SK-N-SH (cell line): ENCODE measurements around the gene PRSS1. TPM values are rescaled to one million over a fixed set of nuclear protein-coding genes. Genes with fewer than 3 reads are reported as not detected.

Experiments
- CTCF ChIA-PET: fragments of 300-600, 350-600 bp; formaldehyde crosslinking; extraction: SDS; loops from one replicate; lab custom pipeline; 2021; lab: Yijun Ruan, JAX
- POLR2A ChIA-PET: fragments of 350-600 bp; sonication (Branson Sonifier 250); formaldehyde crosslinking; extraction: SDS; loops from one replicate; lab custom pipeline; 2020; ENCODE audit warnings: antibody characterized with exemption, inconsistent platforms; lab: Yijun Ruan, JAX
- DNase-seq: peaks from one replicate; pipeline ENCODE4 v3.0.0; 2012
- H2AFZ ChIP-seq: fragments of 200-600 bp; sonication (generic); 2 replicates; pipeline ENCODE4 v1.8.1; 2016; ENCODE audit warnings: antibody characterized with exemption, mild to moderate bottlenecking, low read depth
- H3F3A ChIP-seq: fragments of 200-600 bp; sonication (generic); replicated peaks from 2 replicates; pipeline ENCODE3; 2016; ENCODE audit warnings: antibody characterized with exemption, mild to moderate bottlenecking; ENCODE audit not compliant: insufficient read depth
- H3K27ac ChIP-seq, 2 experiments: fragments of 200-500 bp in 1 of 2; fragments of 200-600 bp in 1 of 2; sonication (Bioruptor generic) in 1 of 2; sonication (generic), shearing (Covaris generic) in 1 of 2; 2 replicates each; pipeline versions ENCODE4 v1.5.1 to v1.6.1; 2014 to 2016; ENCODE audit warnings: low read depth in 2 of 2, inconsistent platforms in 1 of 2, low read length in 1 of 2, mild to moderate bottlenecking in 1 of 2, mixed read lengths in 1 of 2
- H3K27me3 ChIP-seq: fragments of 200-600 bp; sonication (generic), shearing (Covaris generic); 2 replicates; pipeline ENCODE4 v1.6.1; 2016; ENCODE audit warnings: mixed run types; ENCODE audit not compliant: insufficient read depth
- H3K36me3 ChIP-seq, 2 experiments: fragments of 200-500 bp in 1 of 2; fragments of 200-600 bp in 1 of 2; sonication (Bioruptor generic) in 1 of 2; sonication (generic) in 1 of 2; replicated peaks in 1 of 2; 2 replicates each; pipeline versions ENCODE3 to v1.5.1; 2014 to 2016; ENCODE audit warnings: low read length in 1 of 2, mild to moderate bottlenecking in 1 of 2; ENCODE audit not compliant: insufficient read depth in 2 of 2, control insufficient read depth in 1 of 2
- H3K4me1 ChIP-seq, 2 experiments: fragments of 200-500 bp in 1 of 2; fragments of 200-600 bp in 1 of 2; sonication (Bioruptor generic) in 1 of 2; sonication (generic), shearing (Covaris generic) in 1 of 2; 2 replicates each; pipeline versions ENCODE4 v1.5.1 to v1.6.1; 2014 to 2016; ENCODE audit warnings: low read depth in 1 of 2, low read length in 1 of 2, mixed run types in 1 of 2; ENCODE audit not compliant: insufficient read depth in 2 of 2, control insufficient read depth in 1 of 2
- H3K4me2 ChIP-seq: fragments of 200-600 bp; sonication (generic), shearing (Covaris generic); 2 replicates; pipeline ENCODE4 v1.6.1; 2017; ENCODE audit warnings: mixed run types
- H3K4me3 ChIP-seq, 2 experiments: fragments of 200-500 bp in 1 of 2; fragments of 200-600 bp in 1 of 2; sonication (Bioruptor generic) in 1 of 2; sonication (generic), shearing (Covaris generic) in 1 of 2; 2 replicates each; pipeline versions ENCODE4 v1.5.1 to v1.8.1; 2014 to 2016; ENCODE audit warnings: low read depth in 2 of 2, inconsistent platforms in 1 of 2, low read length in 1 of 2, mild to moderate bottlenecking in 1 of 2, mixed read lengths in 1 of 2, moderate library complexity in 1 of 2
- H3K79me2 ChIP-seq: fragments of 200-600 bp; sonication (generic); 2 replicates; pipeline ENCODE4 v1.8.1; 2017; ENCODE audit warnings: mild to moderate bottlenecking; ENCODE audit not compliant: insufficient read depth
- H3K9ac ChIP-seq: fragments of 200-600 bp; sonication (generic); 2 replicates; pipeline ENCODE4 v1.6.1; 2017; ENCODE audit warnings: mixed run types
- H3K9me2 ChIP-seq: fragments of 200-600 bp; sonication (generic); 2 replicates; pipeline ENCODE4 v1.6.1; 2017; ENCODE audit warnings: mixed run types
- H3K9me3 ChIP-seq: fragments of 200-600 bp; sonication (generic); 2 replicates; pipeline ENCODE4 v1.6.1; 2017; ENCODE audit warnings: mixed run types, mild to moderate bottlenecking, moderate library complexity
- H4K20me1 ChIP-seq: fragments of 200-600 bp; sonication (generic); 2 replicates; pipeline ENCODE4 v1.6.1; 2017; ENCODE audit warnings: mild to moderate bottlenecking, mixed run types; ENCODE audit not compliant: insufficient read depth
- CHD2 ChIP-seq: fragments of 150-350 bp; IDR thresholded peaks from 2 replicates; pipeline ENCODE4 v1.6.1; 2018; ENCODE audit warnings: low read length; ENCODE audit not compliant: partially characterized antibody
- CTCF ChIP-seq: fragments of 200-600 bp; sonication (generic); IDR thresholded peaks from 2 replicates; pipeline ENCODE4 v1.6.1; 2017; ENCODE audit warnings: antibody characterized with exemption, mild to moderate bottlenecking, moderate library complexity
- EP300 ChIP-seq, 2 experiments: IDR thresholded peaks; 2 replicates each; pipeline versions ENCODE4 v1.4.0 to v1.6.1; 2012; ENCODE audit warnings: borderline replicate concordance in 1 of 2, low read depth in 1 of 2, low read length in 1 of 2
- EZH2phosphoT487 ChIP-seq: fragments of 200-600 bp; sonication (generic); IDR thresholded peaks from 2 replicates; pipeline ENCODE4 v1.6.1; 2017; ENCODE audit warnings: low read depth, mixed run types, mild to moderate bottlenecking, antibody characterized with exemption, moderate library complexity, borderline replicate concordance
- FOXM1 ChIP-seq: IDR thresholded peaks from 2 replicates; pipeline ENCODE4 v1.4.0; 2012; ENCODE audit warnings: low read depth, mild to moderate bottlenecking
- GATA2 ChIP-seq: sonication (generic); formaldehyde crosslinking; IDR thresholded peaks from 2 replicates; pipeline ENCODE4 v1.5.0; 2020; ENCODE audit warnings: mild to moderate bottlenecking, missing genetic modification reagents
- JUND ChIP-seq: IDR thresholded peaks from 2 replicates; pipeline ENCODE4 v1.4.0; 2012
- MEF2A ChIP-seq: IDR thresholded peaks from 2 replicates; pipeline ENCODE4 v1.4.0; 2012; ENCODE audit warnings: low read depth, borderline replicate concordance
- MXI1 ChIP-seq: IDR thresholded peaks from 2 replicates; pipeline ENCODE4 v1.6.1; 2012; ENCODE audit warnings: mild to moderate bottlenecking, low read depth, low read length, improper control_type of control experiment
- NFIC ChIP-seq: IDR thresholded peaks from 2 replicates; pipeline ENCODE4 v1.4.0; 2012; ENCODE audit warnings: borderline replicate concordance
- NRF1 ChIP-seq: IDR thresholded peaks from 2 replicates; pipeline ENCODE4 v1.6.1; 2012; ENCODE audit warnings: low read depth, mild to moderate bottlenecking, low read length
- PBX3 ChIP-seq: IDR thresholded peaks from 2 replicates; pipeline ENCODE4; 2012
- RAD21 ChIP-seq: IDR thresholded peaks from 2 replicates; pipeline ENCODE4 v1.6.1; 2012; ENCODE audit warnings: mild to moderate bottlenecking, low read length
- RCOR1 ChIP-seq: fragments of 150-350 bp; IDR thresholded peaks from 2 replicates; pipeline ENCODE4 v1.6.1; 2017; ENCODE audit warnings: antibody characterized with exemption, low read length
- SIN3A ChIP-seq: IDR thresholded peaks from 2 replicates; pipeline ENCODE4 v1.6.1; 2012; ENCODE audit warnings: low read depth, mild to moderate bottlenecking, low read length, moderate library complexity, borderline replicate concordance
- SMC3 ChIP-seq: IDR thresholded peaks from 2 replicates; pipeline ENCODE4 v1.6.1; 2012; ENCODE audit warnings: low read depth, low read length, improper control_type of control experiment
- TAF1 ChIP-seq: IDR thresholded peaks from 2 replicates; pipeline ENCODE4 v1.6.1; 2012; ENCODE audit warnings: low read depth, mild to moderate bottlenecking, low read length, moderate library complexity, borderline replicate concordance
- TCF12 ChIP-seq: IDR thresholded peaks from 2 replicates; pipeline ENCODE4 v1.4.0; 2012
- TEAD4 ChIP-seq: IDR thresholded peaks from 2 replicates; pipeline ENCODE4 v1.4.0; 2012; ENCODE audit warnings: mild to moderate bottlenecking, borderline replicate concordance; ENCODE audit not compliant: insufficient read depth
- ZBTB33 ChIP-seq: IDR thresholded peaks from 2 replicates; pipeline ENCODE4 v1.4.0; 2012; ENCODE audit warnings: low read depth, borderline replicate concordance
- WGBS: methylation state at CpG from one replicate; pipeline ENCODE4 v1.1.6; 2017; ENCODE audit warnings: low lambda C conversion rate; 5-methylcytosine and 5-hydroxymethylcytosine counted together
- polyA plus RNA-seq, 3 experiments: library from polyadenylated mRNA; depleted of rRNA; stranded (reverse); fragments of >200 nt; gene quantifications; 2 replicates each; pipeline ENCODE4 v1.2.3, GENCODE V29; 2012

The PRSS1 gene
- polyA plus RNA-seq, 1 of the 3 experiments (the other 2 are of a cell fraction): not detected

- WGBS: 59% methylated on average over 5 of the region's 6 CpGs
- Histone ChIP-seq H3K27me3 (peaks cover 6% of the 10 kb centered on the region; the same call in 1 of the 2 replicates), H3K36me3 (no peaks in the 10 kb centered on the region), H3K9me3 (no peaks in the 10 kb centered on the region), H2AFZ (no peak overlapping the region), H3F3A (no peaks in the 10 kb centered on the region), H3K9me2 (no peaks in the 10 kb centered on the region), H3K9ac (no peak overlapping the region), H3K4me3 (no peak overlapping the region), H3K79me2 (no peaks in the 10 kb centered on the region), H3K4me1 (peaks cover 0 to 2% of the 10 kb centered on the region in 2 experiments; a peak in 1 of 4 replicates), H4K20me1 (no peaks in the 10 kb centered on the region), H3K27ac (no peak overlapping the region), H3K4me2 (no peak overlapping the region)
- TF ChIP-seq TAF1 (no peak), ZBTB33 (no peak), CTCF (no peak), JUND (no peak), FOXM1 (no peak), CHD2 (no peak), EP300 (IDR thresholded peaks at IDR 0.05; ENCODE audit: borderline replicate concordance in 1 of 2, low read depth in 1 of 2, low read length in 1 of 2) (no peak), RCOR1 (no peak), TCF12 (no peak), EZH2phosphoT487 (no peak), TEAD4 (no peak), MEF2A (no peak), NFIC (no peak), GATA2 (CRISPR knock-in tag) (no peak), PBX3 (no peak), MXI1 (no peak), RAD21 (no peak), SIN3A (no peak), NRF1 (no peak), SMC3 (no peak)
- no peak for DNase-seq
- POLR2A ChIA-PET: no interaction called here
- CTCF ChIA-PET: interaction anchor here (0.9 to 6.1 kb wide), 2 partner anchors 13 to 65 kb away, joined by 3 to 76 read pairs; no protein-coding TSS in a partner anchor
These were observed 31.8 kb upstream of the PRSS1 start for GRCh38 chr7:142717453-142717852.
